ENCODE data around the gene TIPIN.
"Not testable (repeated sequence)": the region's sequence is repeated elsewhere in the genome, so short reads cannot be mapped to it uniquely, and the experiment has no call there.

Gene TIPIN

DNA sequence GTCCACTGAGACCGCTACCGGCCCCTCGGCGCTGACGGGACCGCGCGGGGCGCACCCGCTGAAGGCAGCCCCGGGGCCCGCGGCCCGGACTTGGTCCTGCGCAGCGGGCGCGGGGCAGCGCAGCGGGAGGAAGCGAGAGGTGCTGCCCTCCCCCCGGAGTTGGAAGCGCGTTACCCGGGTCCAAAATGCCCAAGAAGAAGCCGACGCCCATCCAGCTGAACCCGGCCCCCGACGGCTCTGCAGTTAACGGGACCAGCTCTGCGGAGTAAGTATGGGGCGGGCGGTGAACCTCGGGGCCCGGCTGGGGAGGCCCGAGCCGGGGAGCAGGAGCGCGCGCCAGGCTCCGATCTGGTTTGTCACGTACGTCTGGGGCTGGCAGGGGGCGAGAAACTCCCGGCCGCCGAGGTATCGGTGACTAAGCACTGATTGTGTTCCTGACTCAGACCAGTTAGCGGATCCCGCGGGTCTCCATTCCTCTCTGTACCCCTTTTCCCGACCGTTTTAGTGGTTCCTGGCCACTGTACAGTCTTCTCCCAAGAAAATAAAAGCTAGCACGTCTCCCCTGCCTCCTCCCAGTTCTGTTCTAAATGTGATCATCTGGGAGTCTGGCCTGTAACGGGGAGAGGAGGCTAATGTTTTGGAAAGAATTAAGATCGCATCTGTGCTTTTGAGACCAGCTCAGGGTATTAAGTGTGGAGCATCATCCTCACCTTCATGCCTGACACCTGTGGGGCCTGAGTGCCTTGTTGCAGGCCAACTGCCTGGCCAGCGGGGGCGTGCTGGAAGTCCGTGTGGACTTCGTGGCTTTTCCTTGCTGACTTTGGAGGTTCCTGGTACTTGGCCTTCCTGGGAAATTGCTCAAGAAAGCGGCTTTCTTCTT is 30.9 kb upstream of the TIPIN start:
- DNase-seq (ENCODE audit: low read depth, low spot score): peak; percentile 16
- ChIA-PET CTCF (interaction anchor here (0.9 to 10.2 kb wide), 19 partner anchors 8 to 179 kb away, joined by 3 to 112 read pairs (median 4); partner anchors contain the start of gene SNAPC5), POLR2A (interaction anchor here (0.5 to 2.3 kb wide), 3 partner anchors 18 to 111 kb away, joined by 3 to 19 read pairs (median 5); partner anchors contain the start of gene SNAPC5)
- H3K4me3 ChIP-seq (ENCODE audit: low read depth, low read length): peak overlapping the region; percentile 81
- TF ChIP-seq, protein P1, sequence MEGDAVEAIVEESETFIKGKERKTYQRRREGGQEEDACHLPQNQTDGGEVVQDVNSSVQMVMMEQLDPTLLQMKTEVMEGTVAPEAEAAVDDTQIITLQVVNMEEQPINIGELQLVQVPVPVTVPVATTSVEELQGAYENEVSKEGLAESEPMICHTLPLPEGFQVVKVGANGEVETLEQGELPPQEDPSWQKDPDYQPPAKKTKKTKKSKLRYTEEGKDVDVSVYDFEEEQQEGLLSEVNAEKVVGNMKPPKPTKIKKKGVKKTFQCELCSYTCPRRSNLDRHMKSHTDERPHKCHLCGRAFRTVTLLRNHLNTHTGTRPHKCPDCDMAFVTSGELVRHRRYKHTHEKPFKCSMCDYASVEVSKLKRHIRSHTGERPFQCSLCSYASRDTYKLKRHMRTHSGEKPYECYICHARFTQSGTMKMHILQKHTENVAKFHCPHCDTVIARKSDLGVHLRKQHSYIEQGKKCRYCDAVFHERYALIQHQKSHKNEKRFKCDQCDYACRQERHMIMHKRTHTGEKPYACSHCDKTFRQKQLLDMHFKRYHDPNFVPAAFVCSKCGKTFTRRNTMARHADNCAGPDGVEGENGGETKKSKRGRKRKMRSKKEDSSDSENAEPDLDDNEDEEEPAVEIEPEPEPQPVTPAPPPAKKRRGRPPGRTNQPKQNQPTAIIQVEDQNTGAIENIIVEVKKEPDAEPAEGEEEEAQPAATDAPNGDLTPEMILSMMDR (IDR thresholded peaks at IDR 0.05; ENCODE audit: insufficient read depth, low read length, missing control alignments): peak; percentile 60

DNA sequence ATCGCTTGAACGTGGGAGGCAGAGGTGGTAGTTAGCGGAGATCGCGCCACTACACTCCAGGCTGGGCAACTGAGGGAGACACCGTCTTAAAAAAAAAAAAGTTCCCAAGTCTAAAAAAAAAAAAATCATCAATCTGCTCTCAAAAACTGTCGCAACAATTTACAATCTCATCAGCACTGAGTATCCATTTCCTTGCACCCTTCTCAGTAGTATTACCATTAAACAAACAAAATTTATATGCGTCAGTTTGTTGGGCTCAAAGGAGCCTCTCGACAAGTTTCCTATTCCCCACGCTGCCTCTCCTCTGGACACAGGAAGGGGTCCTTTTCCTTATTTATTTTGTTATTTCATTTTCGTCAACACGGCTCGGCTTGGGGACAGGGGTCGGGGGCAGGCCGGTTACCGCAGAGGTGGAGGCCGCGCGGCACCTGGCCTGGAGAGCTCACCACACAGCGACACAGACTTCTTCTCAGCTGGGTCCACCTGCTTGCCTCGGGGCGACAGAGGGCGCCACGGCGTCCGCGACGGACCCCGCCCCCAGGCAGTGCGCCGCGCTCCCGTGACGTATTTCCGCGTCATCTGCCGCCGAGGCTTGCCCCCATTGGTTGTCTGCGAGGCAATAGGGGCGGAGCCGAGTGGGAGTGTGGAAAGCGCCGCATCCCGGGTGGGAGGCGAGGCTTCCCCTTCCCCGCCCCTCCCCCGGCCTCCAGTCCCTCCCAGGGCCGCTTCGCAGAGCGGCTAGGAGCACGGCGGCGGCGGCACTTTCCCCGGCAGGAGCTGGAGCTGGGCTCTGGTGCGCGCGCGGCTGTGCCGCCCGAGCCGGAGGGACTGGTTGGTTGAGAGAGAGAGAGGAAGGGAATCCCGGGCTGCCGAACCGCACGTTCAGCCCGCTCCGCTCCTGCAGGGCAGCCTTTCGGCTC is 30.0 kb upstream of the TIPIN start, which contains the start of gene MAP2K1:
MAP2K1 (plus strand) TSS at position 709 of the 920 bp plus-strand sequence. CDS start 436 bp downstream, outside the sequence.
- peak within 1 kb of the TSS; percentile 81 for H3K4me3 ChIP-seq (ENCODE audit: low read depth, low read length)
- ChIA-PET CTCF (interaction anchor here (0.6 to 10.2 kb wide), 18 partner anchors 8 to 118 kb away, joined by 3 to 112 read pairs (median 4); partner anchors contain the start of genes RPL4 and SNAPC5), POLR2A (interaction anchor here (0.5 to 2.3 kb wide), 3 partner anchors 17 to 112 kb away, joined by 3 to 19 read pairs (median 5); partner anchors contain the start of gene SNAPC5)
- TF ChIP-seq, protein P1 (IDR thresholded peaks at IDR 0.05; ENCODE audit: insufficient read depth, low read length, missing control alignments): peak; percentile 96
- DNase-seq (ENCODE audit: low read depth, low spot score): peak; percentile 69

DNA sequence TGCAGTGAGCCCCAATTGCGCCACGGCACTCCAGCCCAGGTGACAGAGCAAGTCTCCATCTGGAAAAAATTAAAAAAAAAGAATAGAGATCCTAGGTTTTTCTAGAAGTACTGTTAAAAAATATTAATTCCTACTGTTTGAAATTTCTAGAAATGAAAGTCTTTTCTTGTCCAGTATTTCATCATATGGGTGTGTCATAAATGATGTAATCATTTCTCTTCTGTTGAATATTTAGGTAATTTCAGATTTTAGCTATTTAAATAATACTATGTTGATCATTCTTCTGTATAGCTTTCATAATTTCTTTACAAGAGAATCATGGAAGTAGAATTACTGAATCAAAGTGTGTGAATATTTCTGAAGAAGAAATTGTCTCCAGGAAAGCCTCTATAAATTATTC is 24.9 kb upstream of the TIPIN start:
- H3K4me3 ChIP-seq (ENCODE audit: low read depth, low read length); POLR2A ChIA-PET; DNase-seq (ENCODE audit: low read depth, low spot score): not testable (repeated sequence)
- CTCF ChIA-PET: interaction anchor here (10.2 kb wide), 1 partner anchor 117 kb away, joined by 112 read pairs; the partner anchor contains the start of gene SNAPC5

DNA sequence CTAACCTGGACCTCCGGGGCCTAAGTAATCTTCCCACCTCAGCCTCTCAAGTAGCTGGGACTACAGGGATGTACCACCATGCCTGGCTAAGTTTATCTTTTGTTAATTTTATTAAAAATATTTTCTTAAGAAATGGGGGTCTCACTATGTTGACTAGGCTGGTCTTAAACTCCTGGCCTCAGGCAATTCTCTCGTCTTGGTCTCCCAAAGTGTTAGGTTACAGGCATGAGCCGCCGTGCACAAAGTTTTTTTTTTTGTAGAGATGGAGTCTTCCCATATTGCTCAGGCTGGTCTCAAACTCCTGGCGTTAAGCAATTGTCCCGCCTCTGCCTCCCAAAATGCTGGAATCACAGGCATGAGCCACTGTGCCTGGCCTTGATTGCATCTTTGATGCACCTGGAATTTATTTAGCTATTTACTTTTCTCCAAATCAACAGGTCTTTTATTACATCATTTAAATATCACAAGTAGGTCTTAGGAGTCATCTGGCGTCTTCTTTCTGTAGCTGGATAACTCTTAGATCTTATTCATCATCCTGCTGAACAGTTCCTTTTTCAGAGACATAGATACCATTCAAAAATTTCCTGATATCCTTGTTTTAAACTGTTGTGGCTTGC is 22.4 kb upstream of the TIPIN start:
- DNase-seq (ENCODE audit: low read depth, low spot score): no peak
- H3K4me3 ChIP-seq (ENCODE audit: low read depth, low read length): no peak overlapping the region
- ChIA-PET CTCF (interaction anchor here (1.0 to 1.3 kb wide), 2 partner anchors 8 to 119 kb away, joined by 3 to 5 read pairs; partner anchors contain the start of gene SNAPC5), POLR2A (no interaction called here)
- TF ChIP-seq, protein P1 (IDR thresholded peaks at IDR 0.05; ENCODE audit: insufficient read depth, low read length, missing control alignments): no peak

DNA sequence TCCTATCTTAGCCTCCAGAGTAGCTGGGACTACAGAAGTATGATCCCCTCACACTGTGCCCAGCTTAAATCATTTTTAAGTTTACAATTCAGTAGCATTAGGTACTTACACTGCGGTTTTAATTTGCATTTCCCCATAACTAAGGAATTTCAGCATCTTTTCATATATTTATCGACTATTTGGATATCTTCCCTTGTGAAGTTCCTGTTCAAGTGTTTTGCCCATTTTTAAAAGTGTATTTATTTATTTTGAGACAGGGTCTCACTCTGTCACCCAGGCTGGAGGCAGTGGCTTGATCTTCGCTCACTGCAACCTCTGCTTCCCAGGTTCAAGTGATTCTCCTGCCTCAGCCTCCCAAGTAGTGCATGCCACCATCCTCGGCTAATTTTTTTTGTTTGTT is 17.7 kb upstream of the TIPIN start:
- CTCF ChIA-PET: no interaction called here

More for the DNA sequence above, 17.7 kb upstream of the TIPIN start:
- DNase-seq (ENCODE audit: low read depth, low spot score): no peak
- POLR2A ChIA-PET: no interaction called here
- H3K4me3 ChIP-seq (ENCODE audit: low read depth, low read length): no peak overlapping the region
- TF ChIP-seq, protein P1 (IDR thresholded peaks at IDR 0.05; ENCODE audit: insufficient read depth, low read length, missing control alignments): no peak

Measured in AG04449 (cell line).